ENCODE measurements around the gene HOXB8.

- no peak for TF ChIP-seq CTCF (CRISPR knock-in tag; IDR thresholded peaks at IDR 0.05)
- TF ChIP-seq HIVEP1 (CRISPR knock-in tag; IDR thresholded peaks at IDR 0.05) = no peak
- TF ChIP-seq JUN (CRISPR knock-in tag; IDR thresholded peaks at IDR 0.05) = no peak
These were observed at the start of gene HOXB8 for GRCh38 chr17:48615047-48615962.

Data from HepG2 (cell line).